HepG2 (cell line): ENCODE data around the gene RARS1. TPM values are rescaled to one million over a fixed set of nuclear protein-coding genes. Genes with fewer than 3 reads are reported as not detected.

Source experiments
- CAMTA2 ChIP-seq: sonication (generic); formaldehyde crosslinking; IDR thresholded peaks from 2 replicates; pipeline ENCODE4 v1.4.0; 2020; ENCODE audit warnings: mild to moderate bottlenecking, missing genetic modification reagents, borderline replicate concordance
- FOXA3 ChIP-seq: IDR thresholded peaks from 2 replicates; pipeline ENCODE4 v1.6.1; 2016; ENCODE audit warnings: missing genetic modification reagents, missing compliant biosample characterization
- HOMEZ ChIP-seq: IDR thresholded peaks from 2 replicates; pipeline ENCODE4 v1.6.1; 2016; ENCODE audit warnings: low read depth
- PHF21A ChIP-seq: sonication (generic); formaldehyde crosslinking; IDR thresholded peaks from 2 replicates; pipeline ENCODE4 v1.5.0; 2020; ENCODE audit warnings: mild to moderate bottlenecking, missing genetic modification reagents
- RFXAP ChIP-seq: sonication (generic); formaldehyde crosslinking; IDR thresholded peaks from 2 replicates; pipeline ENCODE4 v1.4.0; 2020; ENCODE audit warnings: missing genetic modification reagents, borderline replicate concordance
- SAP130 ChIP-seq: IDR thresholded peaks from 2 replicates; pipeline ENCODE4 v1.6.1; 2016; ENCODE audit warnings: low read depth
- SMAD1 ChIP-seq: sonication (generic); formaldehyde crosslinking; IDR thresholded peaks from 2 replicates; pipeline ENCODE4 v1.4.0; 2020; ENCODE audit warnings: missing genetic modification reagents, low read depth, mild to moderate bottlenecking, borderline replicate concordance
- SP140L ChIP-seq: sonication (generic); formaldehyde crosslinking; IDR thresholded peaks from 2 replicates; pipeline ENCODE4 v1.4.0; 2020; ENCODE audit warnings: missing genetic modification reagents, borderline replicate concordance
- TBX2 ChIP-seq: sonication (generic); formaldehyde crosslinking; IDR thresholded peaks from 2 replicates; pipeline ENCODE4 v1.5.0; 2020; ENCODE audit warnings: missing genetic modification reagents, mild to moderate bottlenecking, borderline replicate concordance
- THYN1 ChIP-seq: sonication (generic); formaldehyde crosslinking; IDR thresholded peaks from 2 replicates; pipeline ENCODE4 v1.8.1; 2023; ENCODE audit warnings: low read depth, mild to moderate bottlenecking, moderate library complexity, missing genetic modification reagents, borderline replicate concordance
- USF2 ChIP-seq, 2 experiments: sonication (generic) in 1 of 2; formaldehyde crosslinking in 1 of 2; IDR thresholded peaks; 2 replicates each; pipeline versions ENCODE4 v1.5.1 to v1.6.1; 2011 to 2020; ENCODE audit warnings: borderline replicate concordance in 1 of 2, low read depth in 1 of 2, low read length in 1 of 2, mild to moderate bottlenecking in 1 of 2, missing genetic modification reagents in 1 of 2, moderate library complexity in 1 of 2
- ZBTB25 ChIP-seq: IDR thresholded peaks from 2 replicates; pipeline ENCODE4 v1.6.1; 2018; ENCODE audit warnings: missing genetic modification reagents
- ZFYVE20 ChIP-seq: sonication (generic); formaldehyde crosslinking; IDR thresholded peaks from 2 replicates; pipeline ENCODE4 v1.8.0; 2023; ENCODE audit warnings: low read depth, mild to moderate bottlenecking, moderate library complexity, missing genetic modification reagents, borderline replicate concordance
- ZMYM3 ChIP-seq: sonication (generic); formaldehyde crosslinking; IDR thresholded peaks from 2 replicates; pipeline ENCODE4 v1.5.1; 2020; ENCODE audit warnings: mild to moderate bottlenecking, missing genetic modification reagents
- ZNF224 ChIP-seq: sonication (generic); formaldehyde crosslinking; IDR thresholded peaks from 2 replicates; pipeline ENCODE4 v1.5.0; 2020; ENCODE audit warnings: mild to moderate bottlenecking, missing genetic modification reagents
- ZNF329 ChIP-seq: sonication (generic); formaldehyde crosslinking; IDR thresholded peaks from 2 replicates; pipeline ENCODE4 v1.9.0; 2021; ENCODE audit warnings: low read depth, mild to moderate bottlenecking, missing genetic modification reagents
- ZNF337 ChIP-seq: sonication (generic); formaldehyde crosslinking; IDR thresholded peaks from 2 replicates; pipeline ENCODE4 v1.5.1; 2020; ENCODE audit warnings: missing genetic modification reagents, low read depth, mild to moderate bottlenecking, borderline replicate concordance
- ZNF614 ChIP-seq: IDR thresholded peaks from 2 replicates; pipeline ENCODE4 v1.6.1; 2018; ENCODE audit warnings: missing biosample characterization, missing genetic modification reagents, inconsistent platforms, borderline replicate concordance
- polyA plus RNA-seq, 8 experiments: library from polyadenylated mRNA; depleted of rRNA in 3 of 8; stranded (reverse) in 7 of 8; unstranded in 1 of 8; fragments of >200 nt; fragmentation: Illumina TruSeq in 4 of 8; extraction: Trizol in 4 of 8; gene quantifications; 2 replicates each; pipeline versions ENCODE4 v1.2.1 to v1.2.3, GENCODE V29; 2011 to 2016; ENCODE audit warnings: low read depth in 4 of 8, missing spikeins in 1 of 8, mixed read lengths in 1 of 8; ENCODE audit not compliant: insufficient read depth in 1 of 8
- total RNA-seq, 5 experiments: library from RNA; depleted of rRNA; stranded (reverse); fragments of >200 nt; fragmentation: Illumina TruSeq; extraction: Trizol; gene quantifications; 2 replicates each; pipeline ENCODE4 v1.2.3, GENCODE V29; 2016; ENCODE audit warnings: low read depth in 1 of 5
- TF ChIP-seq, protein P1 (sequence below), 2 experiments: sonication (generic) in 1 of 2; formaldehyde crosslinking in 1 of 2; IDR thresholded peaks; 2 replicates each; pipeline versions ENCODE4 v1.4.0 to v1.6.1; 2018 to 2020; ENCODE audit warnings: missing genetic modification reagents in 2 of 2, borderline replicate concordance in 1 of 2, low read depth in 1 of 2, mild to moderate bottlenecking in 1 of 2, missing biosample characterization in 1 of 2

Gene RARS1
- total and polyA plus RNA-seq, 2 of the 13 experiments (the other 11 are each of a cell fraction or from before 2014, with no cell fraction given): 54.6 to 170 TPM

DNA sequence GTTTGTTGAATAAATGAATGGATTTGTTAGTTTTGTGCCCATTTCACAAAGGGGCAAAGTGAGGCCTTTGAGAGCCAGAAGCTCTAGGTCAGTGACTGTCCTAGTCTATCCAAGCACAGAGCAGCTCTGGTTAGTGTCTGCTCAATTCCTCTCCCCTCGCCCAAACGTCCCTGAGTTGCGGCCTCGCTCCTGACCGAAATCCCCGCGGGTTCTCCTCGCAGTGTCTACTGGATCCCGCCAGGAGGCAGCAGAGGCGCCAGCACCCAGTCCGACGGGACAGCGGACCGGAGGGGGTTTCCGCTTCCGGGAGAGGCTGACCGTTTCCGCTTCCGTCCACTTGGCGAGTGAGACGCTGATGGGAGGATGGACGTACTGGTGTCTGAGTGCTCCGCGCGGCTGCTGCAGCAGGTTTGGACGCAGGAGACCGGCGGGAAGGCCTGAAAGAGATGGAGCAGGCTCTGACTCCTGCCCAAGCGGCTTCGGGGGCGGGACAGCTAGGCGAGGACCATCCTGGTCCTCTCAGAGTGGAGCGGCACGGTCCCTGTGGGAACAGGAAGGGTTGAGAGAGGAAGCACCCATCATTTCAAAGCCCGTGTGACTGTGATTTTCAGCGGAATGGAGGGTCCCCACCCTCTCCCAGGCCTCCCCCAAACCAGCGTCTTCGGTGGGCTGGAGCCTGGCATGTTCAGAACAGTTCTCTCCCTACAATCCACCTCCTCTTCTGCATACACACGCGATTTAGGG, at the start of gene RARS1 (continued):
- TF ChIP-seq ZBTB25 (CRISPR knock-in tag) (peak; percentile 87), SP140L (CRISPR knock-in tag) (no peak), RFXAP (CRISPR knock-in tag) (no peak), ZNF614 (CRISPR knock-in tag) (peak; percentile 84; the same call in 1 of the 2 replicates), TBX2 (CRISPR knock-in tag) (peak; percentile 82), ZNF337 (peak; percentile 76; the same call in 1 of the 2 replicates), ZNF224 (CRISPR knock-in tag) (peak; percentile 43; the same call in 1 of the 2 replicates), FOXA3 (peak; percentile 72), HOMEZ (peak; percentile 63; the same call in 1 of the 2 replicates), SMAD1 (CRISPR knock-in tag) (peak; percentile 88; the same call in 1 of the 2 replicates), CAMTA2 (CRISPR knock-in tag) (no peak), ZNF329 (CRISPR knock-in tag) (0 out of 2 replicates have a peak, but pooled peaks have one; percentile 84), USF2 (IDR thresholded peaks at IDR 0.05; ENCODE audit: low read depth, low read length) (no peak), USF2 (CRISPR knock-in tag; IDR thresholded peaks at IDR 0.05; ENCODE audit: borderline replicate concordance) (peak; percentile 35; the same call in 1 of the 2 replicates), SAP130 (peak; percentile 94), ZFYVE20 (CRISPR knock-in tag) (0 out of 2 replicates have a peak, but pooled peaks have one; percentile 26), PHF21A (0 out of 2 replicates have a peak, but pooled peaks have one; percentile 29), ZMYM3 (CRISPR knock-in tag) (no peak; the same call in 1 of the 2 replicates), THYN1 (CRISPR knock-in tag) (no peak)
- TF ChIP-seq, protein P1, sequence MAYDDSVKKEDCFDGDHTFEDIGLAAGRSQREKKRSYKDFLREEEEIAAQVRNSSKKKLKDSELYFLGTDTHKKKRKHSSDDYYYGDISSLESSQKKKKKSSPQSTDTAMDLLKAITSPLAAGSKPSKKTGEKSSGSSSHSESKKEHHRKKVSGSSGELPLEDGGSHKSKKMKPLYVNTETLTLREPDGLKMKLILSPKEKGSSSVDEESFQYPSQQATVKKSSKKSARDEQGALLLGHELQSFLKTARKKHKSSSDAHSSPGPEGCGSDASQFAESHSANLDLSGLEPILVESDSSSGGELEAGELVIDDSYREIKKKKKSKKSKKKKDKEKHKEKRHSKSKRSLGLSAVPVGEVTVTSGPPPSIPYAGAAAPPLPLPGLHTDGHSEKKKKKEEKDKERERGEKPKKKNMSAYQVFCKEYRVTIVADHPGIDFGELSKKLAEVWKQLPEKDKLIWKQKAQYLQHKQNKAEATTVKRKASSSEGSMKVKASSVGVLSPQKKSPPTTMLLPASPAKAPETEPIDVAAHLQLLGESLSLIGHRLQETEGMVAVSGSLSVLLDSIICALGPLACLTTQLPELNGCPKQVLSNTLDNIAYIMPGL (CRISPR knock-in tag; IDR thresholded peaks at IDR 0.05; ENCODE audit: borderline replicate concordance in 1 of 2, low read depth in 1 of 2): peak; percentile 91 to 96
